ENCODE results near the gene HIC1. TPM values are rescaled to one million over a fixed set of nuclear protein-coding genes. Genes with fewer than 3 reads are reported as not detected.

The HIC1 gene
- polyA plus RNA-seq, 3 donors = 0.13 to 14.2 (median 0.30) TPM

- no peak overlapping the region for H3K9ac ChIP-seq (ENCODE audit: insufficient read depth, low read length, poor library complexity, severe bottlenecking)
- no peaks in the 10 kb centered on the region for H3K79me2 ChIP-seq (ENCODE audit: insufficient read depth, low read length)
- Mint-ChIP-seq H3K36me3 (peaks cover 21% of the 10 kb centered on the region in 2 donors), H3K4me3 (no peak overlapping the region), H3K4me1 (peaks cover 38% of the 10 kb centered on the region), H3K27ac (peak overlapping the region in 3 of 7 donors; percentile 0 to 61 (median 1)), H3K9me3 (peaks cover 0 to 5% (median 0%) of the 10 kb centered on the region in 7 donors), H3K27me3 (ENCODE audit: low read depth in 3 of 3) (peaks cover 2 to 17% (median 6%) of the 10 kb centered on the region in 3 donors)
- peaks cover 33 to 39% of the 10 kb centered on the region in 2 donors for H3K4me1 ChIP-seq (ENCODE audit: control insufficient read depth in 1 of 2, insufficient read depth in 2 of 2, low read length in 2 of 2)
- no peaks in the 10 kb centered on the region for H3K36me3 ChIP-seq (replicated peaks in 1 of 2; ENCODE audit: control insufficient read depth in 1 of 2, insufficient read depth in 2 of 2, low read length in 2 of 2)
- intact Hi-C loops (cut with micrococcal nuclease) = no loop called here
- H3K9me3 ChIP-seq (replicated peaks in 1 of 2; ENCODE audit: control insufficient read depth in 1 of 2, insufficient read depth in 1 of 2, low read length in 2 of 2) = no peaks in the 10 kb centered on the region
- H3K4me2 ChIP-seq (replicated peaks; ENCODE audit: extremely low read depth, low read length, poor library complexity, severe bottlenecking) = no peak overlapping the region
- WGBS (ENCODE audit: insufficient coverage) = 95% methylated on average over 3 of the region's 4 CpGs
- no peak for TF ChIP-seq CTCF (IDR thresholded peaks at IDR 0.05)
- H3K27me3 ChIP-seq (ENCODE audit: control insufficient read depth in 2 of 2, insufficient read depth in 2 of 2, low read length in 2 of 2) = no peaks in the 10 kb centered on the region
- DNase-seq = no peak
- no peak overlapping the region for H3K4me3 ChIP-seq (replicated peaks in 1 of 3; ENCODE audit: low read depth in 2 of 3, low read length in 3 of 3)
- H2AFZ ChIP-seq (ENCODE audit: insufficient read depth, low read depth, low read length, poor library complexity, severe bottlenecking) = no peak overlapping the region
- no peaks in the 10 kb centered on the region for H4K20me1 ChIP-seq (ENCODE audit: insufficient read depth, low read length)
- no peak overlapping the region for H3K27ac ChIP-seq (ENCODE audit: low read depth in 1 of 2, low read length in 2 of 2)
Measured at GRCh38 chr17:2092253-2092652, 37.4 kb downstream of the HIC1 start.

DNA sequence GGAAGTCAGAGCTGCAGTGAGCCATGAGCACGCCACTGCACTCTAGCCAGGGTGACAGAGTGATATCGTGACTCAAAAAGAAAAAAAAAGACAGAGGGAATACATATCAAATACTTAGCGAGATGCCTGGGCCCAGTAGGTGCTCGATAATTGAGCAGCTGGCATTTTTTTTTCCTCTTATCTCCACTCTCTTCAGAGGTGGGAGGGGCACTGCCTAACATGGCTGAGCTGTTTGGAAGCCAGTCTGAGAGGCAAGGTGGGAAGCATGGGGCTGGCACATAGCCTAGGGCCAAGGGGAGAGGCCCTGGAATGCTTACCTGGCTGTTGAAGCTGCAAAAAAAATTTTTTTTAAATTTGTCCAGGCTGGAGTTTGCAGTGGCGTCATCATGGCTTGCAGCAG lies 38.4 kb downstream of the HIC1 start:
- H3K27ac Mint-ChIP-seq = peak overlapping the region in 1 of 7 donors; percentile 52
- intact Hi-C loops (cut with micrococcal nuclease) = no loop called here
- no peak overlapping the region for H3K4me2 ChIP-seq (replicated peaks; ENCODE audit: extremely low read depth, low read length, poor library complexity, severe bottlenecking)
- no peak overlapping the region for H3K27ac ChIP-seq (ENCODE audit: low read depth in 1 of 2, low read length in 2 of 2)
- no peak overlapping the region for H3K4me3 ChIP-seq (replicated peaks in 1 of 3; ENCODE audit: low read depth in 2 of 3, low read length in 3 of 3)
- no peak for TF ChIP-seq CTCF (IDR thresholded peaks at IDR 0.05)
- no peak overlapping the region for H2AFZ ChIP-seq (ENCODE audit: insufficient read depth, low read depth, low read length, poor library complexity, severe bottlenecking)
- peaks cover 21 to 24% of the 10 kb centered on the region in 2 donors for H3K36me3 Mint-ChIP-seq
- no peaks in the 10 kb centered on the region for H3K27me3 ChIP-seq (ENCODE audit: control insufficient read depth in 2 of 2, insufficient read depth in 2 of 2, low read length in 2 of 2)
- 100% methylated on average over 2 of the region's 5 CpGs for WGBS (ENCODE audit: insufficient coverage)
- H3K27me3 Mint-ChIP-seq (ENCODE audit: low read depth in 3 of 3) = peaks cover 0 to 14% (median 6%) of the 10 kb centered on the region in 3 donors
- no peaks in the 10 kb centered on the region for H3K79me2 ChIP-seq (ENCODE audit: insufficient read depth, low read length)
- H3K36me3 ChIP-seq (replicated peaks in 1 of 2; ENCODE audit: control insufficient read depth in 1 of 2, insufficient read depth in 2 of 2, low read length in 2 of 2) = no peaks in the 10 kb centered on the region
- DNase-seq = no peak
- H3K9me3 ChIP-seq (replicated peaks in 1 of 2; ENCODE audit: control insufficient read depth in 1 of 2, insufficient read depth in 1 of 2, low read length in 2 of 2) = no peaks in the 10 kb centered on the region
- H3K4me3 Mint-ChIP-seq = no peak overlapping the region
- H3K9ac ChIP-seq (ENCODE audit: insufficient read depth, low read length, poor library complexity, severe bottlenecking) = no peak overlapping the region
- no peaks in the 10 kb centered on the region for H4K20me1 ChIP-seq (ENCODE audit: insufficient read depth, low read length)
- peaks cover 0 to 5% (median 0%) of the 10 kb centered on the region in 7 donors for H3K9me3 Mint-ChIP-seq
- H3K4me1 ChIP-seq (ENCODE audit: control insufficient read depth in 1 of 2, insufficient read depth in 2 of 2, low read length in 2 of 2) = peaks cover 22 to 28% of the 10 kb centered on the region in 2 donors
- H3K4me1 Mint-ChIP-seq = peaks cover 27% of the 10 kb centered on the region
